Astrocyte (in vitro differentiated cells and primary cell): ENCODE measurements around the gene ONECUT2. TPM values are rescaled to one million over a fixed set of nuclear protein-coding genes. Genes with fewer than 3 reads are reported as not detected.

Experiments
- DNase-seq: peaks from one replicate; pipeline ENCODE4 v3.0.0-alpha.2; 2010; ENCODE audit warnings: low read depth
- FAIRE-seq: peaks from 2 replicates; lab custom pipeline; 2011; peaks lifted over from hg19 to GRCh38; lab: Jason Lieb, UNC
- H2AFZ ChIP-seq: 2 replicates; pipeline ENCODE4 v1.6.0; 2012; ENCODE audit warnings: low read depth, low read length, inconsistent platforms
- H3K27ac ChIP-seq: 2 replicates; pipeline ENCODE4 v1.5.1; 2011; ENCODE audit warnings: low read depth, low read length, inconsistent platforms
- H3K27me3 ChIP-seq: 2 replicates; pipeline ENCODE4 v1.6.0; 2011; ENCODE audit warnings: low read length, inconsistent platforms; ENCODE audit not compliant: insufficient read depth
- H3K36me3 ChIP-seq: 2 replicates; pipeline ENCODE4 v1.5.1; 2011; ENCODE audit warnings: low read length, inconsistent platforms; ENCODE audit not compliant: insufficient read depth
- H3K4me1 ChIP-seq: 2 replicates; pipeline ENCODE4 v1.5.1; 2011; ENCODE audit warnings: low read length, inconsistent platforms; ENCODE audit not compliant: insufficient read depth
- H3K4me2 ChIP-seq: 2 replicates; pipeline ENCODE4 v1.6.0; 2012; ENCODE audit warnings: low read length, inconsistent platforms
- H3K4me3 ChIP-seq: 2 replicates; pipeline ENCODE4 v1.5.1; 2011; ENCODE audit warnings: low read depth, mild to moderate bottlenecking, low read length, inconsistent platforms; ENCODE audit not compliant: insufficient read depth
- H3K79me2 ChIP-seq: 2 replicates; pipeline ENCODE4 v1.6.0; 2012; ENCODE audit warnings: mild to moderate bottlenecking, low read length, inconsistent platforms; ENCODE audit not compliant: insufficient read depth
- H3K9ac ChIP-seq: 2 replicates; pipeline ENCODE4 v1.6.0; 2012; ENCODE audit warnings: mild to moderate bottlenecking, low read length, inconsistent platforms
- H3K9me3 ChIP-seq: 2 replicates; pipeline ENCODE4 v1.5.1; 2012; ENCODE audit warnings: low read depth, mild to moderate bottlenecking, low read length, inconsistent platforms; ENCODE audit not compliant: insufficient read depth
- H4K20me1 ChIP-seq: 2 replicates; pipeline ENCODE4 v1.6.0; 2012; ENCODE audit warnings: low read length, inconsistent platforms; ENCODE audit not compliant: insufficient read depth
- H3K27ac Mint-ChIP-seq: one replicate; pipeline ENCODE4 v1.8.0; 2021; ENCODE audit warnings: mild to moderate bottlenecking, mixed read lengths; ENCODE audit not compliant: unreplicated experiment
- H3K27me3 Mint-ChIP-seq: one replicate; pipeline ENCODE4 v1.8.0; 2021; ENCODE audit warnings: low read depth, mixed read lengths; ENCODE audit not compliant: unreplicated experiment
- H3K36me3 Mint-ChIP-seq: one replicate; pipeline ENCODE4 v1.8.0; 2021; ENCODE audit warnings: low read depth, mixed read lengths; ENCODE audit not compliant: unreplicated experiment
- H3K4me1 Mint-ChIP-seq: one replicate; pipeline ENCODE4 v1.8.0; 2021; ENCODE audit warnings: low read depth, mixed read lengths; ENCODE audit not compliant: unreplicated experiment
- H3K4me3 Mint-ChIP-seq: one replicate; pipeline ENCODE4 v1.8.0; 2021; ENCODE audit warnings: mild to moderate bottlenecking, moderate library complexity, mixed read lengths; ENCODE audit not compliant: unreplicated experiment
- H3K9me3 Mint-ChIP-seq: one replicate; pipeline ENCODE4 v1.8.0; 2021; ENCODE audit warnings: mild to moderate bottlenecking, mixed read lengths; ENCODE audit not compliant: unreplicated experiment
- CTCF ChIP-seq: IDR thresholded peaks from 2 replicates; pipeline ENCODE4 v1.5.1; 2011; ENCODE audit warnings: low read depth, mild to moderate bottlenecking, inconsistent platforms, low read length, moderate library complexity; ENCODE audit not compliant: insufficient read depth
- EZH2 ChIP-seq: IDR thresholded peaks from 2 replicates; pipeline ENCODE4 v1.6.1; 2012; ENCODE audit warnings: mild to moderate bottlenecking, low read length, inconsistent platforms; ENCODE audit not compliant: insufficient read depth
- total RNA-seq: library from RNA; stranded (reverse); gene quantifications from 2 replicates; pipeline ENCODE4 v1.2.1, GENCODE V29; 2021

ONECUT2 gene
- total RNA-seq, 1 donor from 2014 or later: 6.2 TPM

- TF ChIP-seq CTCF (no peak), EZH2 (no peak)
- Mint-ChIP-seq H3K4me1 (peaks cover 5% of the 10 kb centered on the region), H3K27ac (no peak overlapping the region), H3K9me3 (no peaks in the 10 kb centered on the region), H3K36me3 (no peaks in the 10 kb centered on the region), H3K4me3 (no peak overlapping the region), H3K27me3 (peaks cover 3% of the 10 kb centered on the region)
- H3K36me3 ChIP-seq: no peaks in the 10 kb centered on the region
- no peaks in the 10 kb centered on the region for H4K20me1 ChIP-seq
- H3K9ac ChIP-seq: no peak overlapping the region
- no peaks in the 10 kb centered on the region for H3K79me2 ChIP-seq
- H3K4me3 ChIP-seq: no peak overlapping the region
- no peak overlapping the region for H3K27ac ChIP-seq
- DNase-seq: no peak
- H3K4me1 ChIP-seq: no peaks in the 10 kb centered on the region
- H3K4me2 ChIP-seq: no peak overlapping the region
- H3K9me3 ChIP-seq: no peaks in the 10 kb centered on the region
- FAIRE-seq: no peak
- no peak overlapping the region for H2AFZ ChIP-seq
- peaks cover 1% of the 10 kb centered on the region for H3K27me3 ChIP-seq
Measured at GRCh38 chr18:57534511-57534909, 99.3 kb downstream of the ONECUT2 start.

- Histone ChIP-seq H3K79me2 (no peaks in the 10 kb centered on the region), H3K36me3 (no peaks in the 10 kb centered on the region), H4K20me1 (no peaks in the 10 kb centered on the region), H2AFZ (no peak overlapping the region), H3K27me3 (no peaks in the 10 kb centered on the region), H3K4me3 (no peak overlapping the region), H3K4me2 (no peak overlapping the region), H3K9ac (no peak overlapping the region), H3K27ac (no peak overlapping the region), H3K4me1 (peaks cover 6% of the 10 kb centered on the region), H3K9me3 (no peaks in the 10 kb centered on the region)
- no peak overlapping the region for H3K27ac Mint-ChIP-seq
- peaks cover 13% of the 10 kb centered on the region for H3K4me1 Mint-ChIP-seq
- no peak for FAIRE-seq
- TF ChIP-seq EZH2 (no peak), CTCF (no peak)
- no peaks in the 10 kb centered on the region for H3K36me3 Mint-ChIP-seq
- DNase-seq: no peak
- H3K27me3 Mint-ChIP-seq: no peaks in the 10 kb centered on the region
- no peaks in the 10 kb centered on the region for H3K9me3 Mint-ChIP-seq
- H3K4me3 Mint-ChIP-seq: no peak overlapping the region
Measured at GRCh38 chr18:57538614-57539013, 103.4 kb downstream of the ONECUT2 start.

GRCh38 chr18:57539702-57540101 lies 104.5 kb downstream of the ONECUT2 start:
- Mint-ChIP-seq H3K27ac (no peak overlapping the region), H3K4me1 (peaks cover 13% of the 10 kb centered on the region), H3K4me3 (no peak overlapping the region), H3K9me3 (no peaks in the 10 kb centered on the region), H3K27me3 (no peaks in the 10 kb centered on the region), H3K36me3 (no peaks in the 10 kb centered on the region)
- DNase-seq (no peak), FAIRE-seq (no peak)
- Histone ChIP-seq H3K9ac (no peak overlapping the region), H3K4me2 (no peak overlapping the region), H3K79me2 (no peaks in the 10 kb centered on the region), H4K20me1 (no peaks in the 10 kb centered on the region), H3K9me3 (no peaks in the 10 kb centered on the region), H3K4me1 (peaks cover 6% of the 10 kb centered on the region), H2AFZ (no peak overlapping the region), H3K4me3 (no peak overlapping the region), H3K27me3 (no peaks in the 10 kb centered on the region), H3K36me3 (no peaks in the 10 kb centered on the region), H3K27ac (no peak overlapping the region)
- TF ChIP-seq EZH2 (no peak), CTCF (no peak)

Other genes starting within 250 kb of the ONECUT2 start
- 0.30 and 1.2 TPM in 2 replicates for gene ST8SIA3, start 82.8 kb upstream of the ONECUT2 start, total RNA-seq
- gene FECH, start 151.3 kb downstream of the ONECUT2 start, total RNA-seq: 25.1 and 31.7 TPM in 2 replicates
- 223 and 224 TPM in 2 replicates for gene NARS1, start 186.5 kb downstream of the ONECUT2 start, total RNA-seq